Measurements from ENCODE around the gene ARFRP1. TPM values are rescaled to one million over a fixed set of nuclear protein-coding genes. Genes with fewer than 3 reads are reported as not detected.

Gene ARFRP1
- total RNA-seq (2022), result 60.1 and 65.4 TPM in 2 replicates
- percentile 72 among the genes with signal in this experiment for Bru-seq, nascent RNA
- BruChase-seq, experiment 1, labeled RNA remaining after a 6-hour chase, result percentile 66 among the genes with signal in this experiment
- BruChase-seq, experiment 2, labeled RNA remaining after a 2-hour chase, result percentile 67 among the genes with signal in this experiment
- long read RNA-seq, transcript ARFRP1-212 (8 exons, 1,623 nt), result minor isoform, 7 of 160 reads
- long read RNA-seq, transcript ARFRP1-214 (8 exons, 2,559 nt), result major isoform, 41 of 160 reads
- long read RNA-seq, transcript ARFRP1-211 (7 exons, 1,612 nt), result minor isoform, 8 of 160 reads
- long read RNA-seq, transcript ARFRP1-208 (7 exons, 2,974 nt), result minor isoform, 9 of 160 reads
- long read RNA-seq, partial matches to known transcripts, result 7 of 160 reads
- long read RNA-seq, other reads (novel, unspliced or antisense), result 77 of 160 reads

GRCh38 chr20:63707558-63708300 is at the start of gene ARFRP1, which contains the start of gene ZGPAT:
ARFRP1 (minus strand) TSS chr20:63707976; CDS start chr20:63707091, 885 bp downstream.
ZGPAT (plus strand) TSS chr20:63708039; CDS start chr20:63708581, 542 bp downstream.
- DNase-seq (ENCODE audit: unreplicated experiment), result peak; percentile 82
- intact Hi-C loops (cut with micrococcal nuclease), result loop anchor here (1.0 to 5.0 kb wide), 4 partner anchors 158 to 265 kb away; partner anchors contain the start of genes TPD52L2 and UCKL1
- POLR2A ChIA-PET, result interaction anchor here (0.6 to 4.2 kb wide), 42 partner anchors 10 to 412 kb away, joined by 3 to 79 read pairs (median 4); partner anchors contain the start of genes GMEB2, LIME1, PPDPF and PRPF6

GRCh38 chr20:63756648-63756991 is 48.8 kb upstream of the ARFRP1 start:
- no peak for DNase-seq (ENCODE audit: unreplicated experiment)
- BruUV-seq (replicated peaks), result no TSS peak

More at GRCh38 chr20:63707558-63708300, at the start of gene ARFRP1, which contains the start of gene ZGPAT:
- TF ChIP-seq CTCF (IDR thresholded peaks at IDR 0.05; ENCODE audit: unreplicated experiment), result no peak
- Mint-ChIP-seq H3K27me3 (ENCODE audit: insufficient read depth, unreplicated experiment) (no peaks in the 10 kb centered on the region), H3K9me3 (ENCODE audit: unreplicated experiment) (peaks cover 7% of the 10 kb centered on the region), H3K4me3 (ENCODE audit: unreplicated experiment) (peak within 1 kb of the TSS; percentile 86), H3K36me3 (ENCODE audit: insufficient read depth, unreplicated experiment) (peaks cover 64% of the 10 kb centered on the region), H3K4me1 (ENCODE audit: insufficient read depth, unreplicated experiment) (peaks cover 9% of the 10 kb centered on the region), H3K27ac (ENCODE audit: low read depth, unreplicated experiment) (peak within 1 kb of the TSS; percentile 61)
- CTCF ChIA-PET, result interaction anchor here (0.6 to 2.7 kb wide), 14 partner anchors 9 to 266 kb away, joined by 3 to 9 read pairs (median 4); partner anchors contain the start of genes GMEB2, LIME1 and TPD52L2
- no TSS peak for BruUV-seq (replicated peaks)

GRCh38 chr20:63755933-63756647 is 48.3 kb upstream of the ARFRP1 start:
- CTCF ChIA-PET, result interaction anchor here (0.7 to 1.9 kb wide), 2 partner anchors 18 to 30 kb away, joined by 3 to 6 read pairs; no protein-coding TSS in a partner anchor
- peaks cover 31% of the 10 kb centered on the region for H3K27me3 Mint-ChIP-seq (ENCODE audit: insufficient read depth, unreplicated experiment)
- POLR2A ChIA-PET, result interaction anchor here (0.6 to 1.7 kb wide), 4 partner anchors 11 to 98 kb away, joined by 3 to 5 read pairs (median 4); no protein-coding TSS in a partner anchor
- intact Hi-C loops (cut with micrococcal nuclease), result no loop called here
- H3K4me3 Mint-ChIP-seq (ENCODE audit: unreplicated experiment), result no peak overlapping the region
- DNase-seq (ENCODE audit: unreplicated experiment), result no peak
- TF ChIP-seq CTCF (IDR thresholded peaks at IDR 0.05; ENCODE audit: unreplicated experiment), result no peak
- H3K27ac Mint-ChIP-seq (ENCODE audit: low read depth, unreplicated experiment), result no peak overlapping the region
- H3K9me3 Mint-ChIP-seq (ENCODE audit: unreplicated experiment), result no peaks in the 10 kb centered on the region
- H3K4me1 Mint-ChIP-seq (ENCODE audit: insufficient read depth, unreplicated experiment), result no peaks in the 10 kb centered on the region
- BruUV-seq (replicated peaks), result no TSS peak
- H3K36me3 Mint-ChIP-seq (ENCODE audit: insufficient read depth, unreplicated experiment), result no peaks in the 10 kb centered on the region

More at GRCh38 chr20:63756648-63756991, 48.8 kb upstream of the ARFRP1 start:
- H3K4me1 Mint-ChIP-seq (ENCODE audit: insufficient read depth, unreplicated experiment), result no peaks in the 10 kb centered on the region
- no peaks in the 10 kb centered on the region for H3K9me3 Mint-ChIP-seq (ENCODE audit: unreplicated experiment)
- no peak for TF ChIP-seq CTCF (IDR thresholded peaks at IDR 0.05; ENCODE audit: unreplicated experiment)
- POLR2A ChIA-PET, result interaction anchor here (0.7 kb wide), 1 partner anchor 51 kb away, joined by 3 read pairs; no protein-coding TSS in a partner anchor
- H3K4me3 Mint-ChIP-seq (ENCODE audit: unreplicated experiment), result no peak overlapping the region
- intact Hi-C loops (cut with micrococcal nuclease), result no loop called here
- H3K27me3 Mint-ChIP-seq (ENCODE audit: insufficient read depth, unreplicated experiment), result peaks cover 31% of the 10 kb centered on the region
- CTCF ChIA-PET, result interaction anchor here (0.7 kb wide), 1 partner anchor 32 kb away, joined by 3 read pairs; no protein-coding TSS in a partner anchor
- no peak overlapping the region for H3K27ac Mint-ChIP-seq (ENCODE audit: low read depth, unreplicated experiment)
- H3K36me3 Mint-ChIP-seq (ENCODE audit: insufficient read depth, unreplicated experiment), result no peaks in the 10 kb centered on the region

Measured in MCF 10A (cell line).